ENCODE data around the gene IQCB1.
"Not testable (repeated sequence)": the region's sequence is repeated elsewhere in the genome, so short reads cannot be mapped to it uniquely, and the experiment has no call there.

Gene IQCB1

DNA sequence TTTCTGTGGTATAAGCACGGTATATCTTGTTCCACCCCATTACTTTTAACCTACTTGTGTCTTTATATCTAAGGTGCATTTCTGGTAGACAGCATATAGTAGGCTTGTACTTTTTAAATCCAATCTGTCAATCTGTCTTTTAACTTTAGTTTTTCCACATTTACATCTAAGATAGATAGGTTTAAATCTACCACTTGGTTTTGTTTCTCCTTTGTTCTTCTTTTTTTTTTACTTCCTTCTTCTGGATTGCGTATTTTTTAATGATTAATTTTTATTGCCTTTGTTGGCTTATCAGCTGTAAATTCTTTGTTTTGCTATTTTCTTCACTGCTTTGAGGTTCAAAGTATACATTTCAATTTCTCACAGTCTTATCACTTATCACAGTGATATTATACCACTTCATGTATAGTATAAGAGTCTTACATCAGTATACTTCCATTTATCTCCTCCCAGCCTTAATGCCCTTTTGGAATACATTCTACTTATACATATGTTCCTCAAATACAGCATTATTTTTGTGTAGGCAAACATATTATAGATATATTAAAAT is 31.0 kb downstream of the IQCB1 start:
- H3K36me3 ChIP-seq (ENCODE audit: insufficient read depth, insufficient read length, low read length) = peaks cover 51% of the 10 kb centered on the region

DNA sequence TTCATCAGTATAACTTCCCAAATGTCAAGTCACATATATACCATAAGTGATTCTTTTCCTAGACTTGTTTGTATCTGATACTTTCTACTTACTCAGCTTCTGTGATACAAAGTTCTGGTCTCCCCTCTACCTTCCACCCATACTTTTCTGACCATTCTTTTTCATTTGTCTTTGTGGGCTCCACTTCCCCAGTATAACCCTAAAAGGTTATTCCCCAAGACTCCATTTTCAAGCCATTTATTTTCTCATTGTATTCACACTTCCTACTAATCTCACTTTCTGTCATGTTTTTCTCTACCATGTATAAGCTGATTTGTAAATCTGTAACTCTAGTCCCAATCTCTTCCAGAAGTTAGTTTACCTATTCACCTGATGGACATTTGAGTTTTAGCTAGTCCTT is 34.0 kb downstream of the IQCB1 start:
- Histone ChIP-seq H3K36me3 (ENCODE audit: insufficient read depth, insufficient read length, low read length) (peaks cover 46% of the 10 kb centered on the region), H3K4me1 (ENCODE audit: insufficient read depth, insufficient read length) (no peaks in the 10 kb centered on the region)

More for the DNA sequence above, 31.0 kb downstream of the IQCB1 start:
- H3K9me3 ChIP-seq (ENCODE audit: insufficient read depth, low read length) = no peaks in the 10 kb centered on the region
- no peaks in the 10 kb centered on the region for H3K4me1 ChIP-seq (ENCODE audit: insufficient read depth, insufficient read length)
- no peak for TF ChIP-seq ZNF274 (IDR thresholded peaks at IDR 0.05; ENCODE audit: low read depth, low read length)
- no peak for TF ChIP-seq YY1 (IDR thresholded peaks at IDR 0.05; ENCODE audit: insufficient read depth, insufficient read length)
- TF ChIP-seq SUZ12 (IDR thresholded peaks at IDR 0.05; ENCODE audit: extremely low read depth, insufficient read depth, insufficient read length) = no peak
- no peaks in the 10 kb centered on the region for H3K27me3 ChIP-seq (ENCODE audit: insufficient read depth, insufficient read length)
- no peak for DNase-seq (ENCODE audit: low read depth, low spot score)
- H3K9ac ChIP-seq (ENCODE audit: insufficient read length, low read depth) = no peak overlapping the region
- H3K4me3 ChIP-seq (ENCODE audit: insufficient read length, low read depth) = no peak overlapping the region

DNA sequence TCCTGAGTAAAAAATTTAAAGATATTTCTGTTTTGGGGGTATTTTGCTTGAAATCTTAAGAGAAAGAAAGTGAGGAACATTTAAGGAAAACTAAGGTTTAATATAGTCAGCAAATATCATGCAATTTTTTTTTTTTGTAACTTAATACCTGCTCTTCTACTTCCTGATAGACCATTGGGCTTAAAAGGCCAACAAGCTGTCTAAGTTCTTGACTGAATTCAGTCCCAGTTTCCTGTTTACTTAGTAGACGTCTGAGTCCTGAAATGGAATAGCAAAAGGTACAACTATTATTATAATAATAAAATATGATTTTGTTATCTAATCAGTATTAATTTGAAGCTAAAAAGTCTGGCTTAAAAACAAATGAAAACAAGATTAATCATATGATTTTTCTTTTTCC is 37.9 kb downstream of the IQCB1 start:
- Histone ChIP-seq H3K9ac (ENCODE audit: insufficient read length, low read depth) (no peak overlapping the region), H3K9me3 (ENCODE audit: insufficient read depth, low read length) (no peaks in the 10 kb centered on the region), H3K36me3 (ENCODE audit: insufficient read depth, insufficient read length, low read length) (peaks cover 37% of the 10 kb centered on the region), H3K4me3 (ENCODE audit: insufficient read length, low read depth) (no peak overlapping the region), H3K27me3 (ENCODE audit: insufficient read depth, insufficient read length) (no peaks in the 10 kb centered on the region), H3K4me1 (ENCODE audit: insufficient read depth, insufficient read length) (no peaks in the 10 kb centered on the region)
- no peak for DNase-seq (ENCODE audit: low read depth, low spot score)
- no peak for TF ChIP-seq YY1 (IDR thresholded peaks at IDR 0.05; ENCODE audit: insufficient read depth, insufficient read length)
- TF ChIP-seq ZNF274 (IDR thresholded peaks at IDR 0.05; ENCODE audit: low read depth, low read length) = no peak

More for the DNA sequence above, 34.0 kb downstream of the IQCB1 start:
- DNase-seq (ENCODE audit: low read depth, low spot score) = no peak
- Histone ChIP-seq H3K9ac (ENCODE audit: insufficient read length, low read depth) (no peak overlapping the region), H3K9me3 (ENCODE audit: insufficient read depth, low read length) (no peaks in the 10 kb centered on the region), H3K27me3 (ENCODE audit: insufficient read depth, insufficient read length) (no peaks in the 10 kb centered on the region), H3K4me3 (ENCODE audit: insufficient read length, low read depth) (no peak overlapping the region)
- TF ChIP-seq YY1 (IDR thresholded peaks at IDR 0.05; ENCODE audit: insufficient read depth, insufficient read length) (no peak), ZNF274 (IDR thresholded peaks at IDR 0.05; ENCODE audit: low read depth, low read length) (no peak), SUZ12 (IDR thresholded peaks at IDR 0.05; ENCODE audit: extremely low read depth, insufficient read depth, insufficient read length) (no peak)

DNA sequence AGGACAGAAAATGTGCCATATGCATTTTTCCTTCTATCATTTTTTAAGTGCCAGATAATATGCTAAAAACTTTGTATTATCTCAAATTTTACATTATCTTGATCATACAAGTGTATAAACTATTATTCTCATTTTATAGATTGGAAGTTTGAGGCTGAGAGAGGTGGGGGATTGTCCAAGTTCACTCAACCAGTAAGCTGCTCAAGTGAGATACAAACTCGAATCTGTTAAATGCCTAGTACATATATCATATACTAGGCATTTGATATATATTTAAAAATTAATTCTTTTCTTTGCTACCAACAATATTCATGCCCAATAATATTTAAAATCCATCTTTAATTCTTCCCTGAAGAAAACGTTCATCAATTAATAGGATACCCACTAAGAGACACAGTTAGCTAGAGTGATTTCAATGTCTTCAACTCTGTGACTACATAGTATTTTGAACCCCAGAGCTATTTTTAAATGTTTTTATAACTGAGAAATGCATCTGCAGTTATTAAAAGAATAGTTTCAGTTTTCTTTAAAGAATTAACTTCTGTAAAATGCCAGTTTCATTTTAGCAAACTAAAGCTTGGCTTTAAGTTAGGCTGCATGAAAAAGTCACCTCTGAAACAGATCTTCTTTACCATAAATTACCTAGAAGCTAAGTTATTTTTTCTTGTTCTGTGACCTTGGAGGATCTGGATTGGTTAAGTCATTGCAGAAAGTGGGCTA is 40.4 kb downstream of the IQCB1 start:
- Histone ChIP-seq H3K9me3 (ENCODE audit: insufficient read depth, low read length) (no peaks in the 10 kb centered on the region), H3K9ac (ENCODE audit: insufficient read length, low read depth) (no peak overlapping the region), H3K27me3 (ENCODE audit: insufficient read depth, insufficient read length) (no peaks in the 10 kb centered on the region), H3K4me3 (ENCODE audit: insufficient read length, low read depth) (no peak overlapping the region), H3K4me1 (ENCODE audit: insufficient read depth, insufficient read length) (no peaks in the 10 kb centered on the region), H3K36me3 (ENCODE audit: insufficient read depth, insufficient read length, low read length) (peaks cover 40% of the 10 kb centered on the region)
- TF ChIP-seq ZNF274 (IDR thresholded peaks at IDR 0.05; ENCODE audit: low read depth, low read length) (no peak), YY1 (IDR thresholded peaks at IDR 0.05; ENCODE audit: insufficient read depth, insufficient read length) (no peak), SUZ12 (IDR thresholded peaks at IDR 0.05; ENCODE audit: extremely low read depth, insufficient read depth, insufficient read length) (no peak)
- no peak for DNase-seq (ENCODE audit: low read depth, low spot score)

DNA sequence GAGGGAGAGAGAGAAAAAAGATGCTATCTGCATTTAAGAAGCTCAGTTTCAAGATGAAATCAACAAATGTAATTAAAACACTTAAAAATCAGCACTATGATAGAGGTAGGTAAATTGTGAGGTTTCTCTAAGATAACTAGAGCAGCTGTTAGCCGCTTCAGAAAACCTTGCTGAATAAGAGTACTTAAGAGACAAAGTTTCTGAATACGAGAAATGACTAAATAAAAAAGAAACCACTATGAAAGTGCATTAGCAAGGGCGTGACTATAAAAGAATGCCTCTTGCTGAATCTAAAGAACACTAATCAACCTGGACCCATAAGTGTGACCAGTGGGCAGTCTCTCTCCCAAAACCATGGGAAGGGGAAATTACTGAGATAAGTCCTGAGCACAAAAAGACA is 41.8 kb downstream of the IQCB1 start:
- Histone ChIP-seq H3K4me1 (ENCODE audit: insufficient read depth, insufficient read length) (no peaks in the 10 kb centered on the region), H3K36me3 (ENCODE audit: insufficient read depth, insufficient read length, low read length) (peaks cover 45% of the 10 kb centered on the region), H3K9me3 (ENCODE audit: insufficient read depth, low read length) (no peaks in the 10 kb centered on the region), H3K9ac (ENCODE audit: insufficient read length, low read depth) (no peak overlapping the region), H3K4me3 (ENCODE audit: insufficient read length, low read depth) (no peak overlapping the region), H3K27me3 (ENCODE audit: insufficient read depth, insufficient read length) (no peaks in the 10 kb centered on the region)
- DNase-seq (ENCODE audit: low read depth, low spot score) = no peak
- no peak for TF ChIP-seq ZNF274 (IDR thresholded peaks at IDR 0.05; ENCODE audit: low read depth, low read length)
- TF ChIP-seq YY1 (IDR thresholded peaks at IDR 0.05; ENCODE audit: insufficient read depth, insufficient read length) = no peak
- TF ChIP-seq SUZ12 (IDR thresholded peaks at IDR 0.05; ENCODE audit: extremely low read depth, insufficient read depth, insufficient read length) = no peak

DNA sequence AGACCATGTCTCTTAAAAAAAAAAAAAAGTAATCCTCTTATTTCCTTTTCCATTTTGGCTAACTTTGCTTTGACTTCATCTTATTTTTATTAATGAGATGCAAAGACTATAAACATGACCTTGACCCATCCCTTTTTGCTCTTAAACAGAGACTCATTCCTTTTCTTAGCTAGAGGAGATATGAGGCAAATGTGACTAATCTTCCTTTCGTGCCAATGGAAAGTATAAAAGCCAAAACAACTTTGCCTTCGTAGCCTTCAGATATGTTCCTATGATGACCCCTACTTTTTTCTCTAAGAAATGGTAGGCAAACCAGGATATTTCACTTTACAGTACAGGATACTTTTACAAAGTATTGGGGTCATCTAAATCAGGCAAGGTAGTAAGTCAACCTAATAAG is 48.4 kb downstream of the IQCB1 start:
- DNase-seq (ENCODE audit: low read depth, low spot score) = no peak
- H3K36me3 ChIP-seq (ENCODE audit: insufficient read depth, insufficient read length, low read length) = peaks cover 52% of the 10 kb centered on the region

DNA sequence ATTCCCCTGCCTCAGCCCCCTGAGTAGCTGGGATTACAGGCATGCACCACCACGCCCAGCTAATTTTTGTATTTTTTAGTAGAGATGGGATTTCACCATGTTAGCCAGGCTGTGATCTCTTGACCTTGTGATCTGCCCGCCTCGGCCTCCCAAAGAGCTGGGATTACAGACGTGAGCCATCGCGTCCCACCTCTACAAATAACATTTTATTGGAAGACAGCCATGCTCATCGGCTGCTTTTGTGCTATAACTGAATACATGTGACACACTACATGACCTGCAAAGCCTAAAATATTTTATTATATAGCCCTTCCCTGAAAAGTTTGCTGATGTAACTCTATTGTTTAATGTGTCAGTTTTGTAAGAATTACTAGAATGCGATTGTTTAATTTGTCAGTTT is 52.1 kb downstream of the IQCB1 start:
- H3K27me3 ChIP-seq (ENCODE audit: insufficient read depth, insufficient read length); H3K4me3 ChIP-seq (ENCODE audit: insufficient read length, low read depth); H3K9ac ChIP-seq (ENCODE audit: insufficient read length, low read depth); DNase-seq (ENCODE audit: low read depth, low spot score); H3K9me3 ChIP-seq (ENCODE audit: insufficient read depth, low read length); H3K4me1 ChIP-seq (ENCODE audit: insufficient read depth, insufficient read length): not testable (repeated sequence)
- H3K36me3 ChIP-seq (ENCODE audit: insufficient read depth, insufficient read length, low read length) = peaks cover 58% of the 10 kb centered on the region

More for the DNA sequence above, 48.4 kb downstream of the IQCB1 start:
- no peak for TF ChIP-seq SUZ12 (IDR thresholded peaks at IDR 0.05; ENCODE audit: extremely low read depth, insufficient read depth, insufficient read length)
- TF ChIP-seq YY1 (IDR thresholded peaks at IDR 0.05; ENCODE audit: insufficient read depth, insufficient read length) = no peak
- no peak overlapping the region for H3K4me3 ChIP-seq (ENCODE audit: insufficient read length, low read depth)
- no peaks in the 10 kb centered on the region for H3K4me1 ChIP-seq (ENCODE audit: insufficient read depth, insufficient read length)
- H3K9me3 ChIP-seq (ENCODE audit: insufficient read depth, low read length) = no peaks in the 10 kb centered on the region
- H3K9ac ChIP-seq (ENCODE audit: insufficient read length, low read depth) = no peak overlapping the region
- H3K27me3 ChIP-seq (ENCODE audit: insufficient read depth, insufficient read length) = no peaks in the 10 kb centered on the region

Data from NT2/D1 (cell line).